GM19395 (cell line): Measurements from ENCODE around the gene CAMK2G.

ENCODE experiments used
- ATAC-seq: cut with Tn5 transposase; IDR thresholded peaks from one replicate; pipeline ENCODE4 v1.9.1; 2021; ENCODE audit warnings: mild to moderate bottlenecking, moderate library complexity; ENCODE audit not compliant: unreplicated experiment

CAMK2G gene

DNA sequence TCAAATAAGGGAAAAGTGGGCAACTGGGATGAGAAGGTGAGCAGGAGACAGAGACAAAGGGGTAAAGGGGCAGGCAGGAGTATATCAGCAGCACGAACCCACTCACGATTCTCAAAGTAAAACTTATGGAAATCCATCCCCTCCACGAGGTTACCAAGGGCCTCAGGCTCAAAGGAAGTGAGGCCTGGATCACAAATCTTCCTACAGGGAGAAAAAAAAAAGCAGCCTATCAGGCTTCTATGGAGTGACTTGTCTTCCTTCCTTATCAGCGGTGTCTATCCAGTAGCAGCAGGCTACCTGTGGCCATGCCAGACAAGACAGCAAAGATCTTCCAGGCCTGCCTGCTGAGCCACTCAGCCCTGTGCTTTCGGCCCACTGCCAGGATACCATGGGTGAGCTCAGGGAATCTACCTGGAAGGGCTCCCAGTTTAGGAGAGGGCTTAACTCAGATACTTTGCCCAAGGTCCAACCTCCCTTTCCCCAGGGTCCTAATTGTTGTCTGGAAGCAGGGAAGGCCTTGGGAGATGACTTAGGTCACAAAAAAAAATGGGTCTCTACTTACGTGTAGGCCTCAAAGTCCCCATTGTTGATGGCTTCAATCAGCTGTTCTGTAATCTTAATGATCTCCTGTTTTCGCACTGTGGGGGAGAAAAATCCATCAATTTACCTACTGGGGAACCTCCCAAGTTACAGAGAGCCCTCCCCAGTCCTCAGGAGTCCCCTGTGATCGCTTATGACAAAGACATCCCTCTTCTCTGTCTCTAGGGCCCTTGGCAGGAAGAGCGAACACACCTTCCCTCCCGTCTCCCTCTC is 57.2 kb downstream of the CAMK2G start:
- no peak for ATAC-seq

DNA sequence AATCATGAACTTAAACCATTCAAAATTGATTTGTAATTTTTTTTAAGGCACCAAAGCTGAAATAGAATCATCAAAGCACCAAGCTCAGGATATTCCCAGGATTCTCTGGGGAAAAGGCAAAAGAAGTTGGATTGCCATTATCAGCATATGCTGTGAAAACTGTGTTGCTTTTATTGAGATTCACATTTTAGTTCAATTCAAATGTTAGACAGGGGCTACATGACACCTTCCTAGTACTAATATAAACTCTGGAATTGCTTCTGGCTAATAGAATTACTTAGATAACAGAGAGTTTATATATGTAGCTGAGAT is 58.7 kb downstream of the CAMK2G start:
- ATAC-seq, result no peak

DNA sequence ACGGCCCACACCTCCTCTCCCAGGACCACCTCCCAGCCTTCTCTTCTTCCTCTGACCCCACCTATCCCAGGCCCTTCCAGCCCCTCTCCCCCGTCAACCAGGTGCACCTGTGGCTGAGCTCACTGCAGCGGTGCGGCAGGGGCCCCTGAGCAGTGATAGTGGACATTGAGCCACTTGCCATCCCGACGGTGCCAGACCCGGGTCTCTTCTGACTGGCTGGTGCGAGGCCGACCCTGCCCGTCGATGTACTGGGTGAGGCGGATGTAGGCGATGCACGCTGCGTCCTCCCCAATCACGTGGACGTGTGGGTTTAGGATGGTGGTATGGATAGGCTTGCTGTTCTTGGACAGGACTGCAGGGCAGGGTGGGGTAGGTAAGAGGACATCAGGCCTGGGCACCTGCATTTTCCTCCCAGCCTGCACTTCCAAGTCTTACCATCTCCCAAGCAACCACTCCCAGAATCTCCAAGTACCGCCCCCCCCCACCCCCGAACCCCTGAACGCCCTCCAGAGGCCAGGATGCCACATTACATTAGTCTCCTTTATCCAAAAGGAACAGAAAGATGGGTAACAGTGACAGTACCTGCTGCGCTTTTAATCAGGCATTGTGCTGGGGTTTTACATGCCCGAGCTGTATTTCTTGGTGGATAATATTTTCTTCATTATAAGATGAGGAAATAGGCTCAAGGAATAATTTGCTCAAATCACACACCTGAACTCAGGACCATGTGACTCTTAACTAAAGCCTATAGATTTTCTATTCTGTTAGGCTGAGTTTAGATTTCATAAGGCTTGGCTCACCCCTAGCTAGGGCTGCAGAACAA is 59.2 kb downstream of the CAMK2G start:
- no peak for ATAC-seq

DNA sequence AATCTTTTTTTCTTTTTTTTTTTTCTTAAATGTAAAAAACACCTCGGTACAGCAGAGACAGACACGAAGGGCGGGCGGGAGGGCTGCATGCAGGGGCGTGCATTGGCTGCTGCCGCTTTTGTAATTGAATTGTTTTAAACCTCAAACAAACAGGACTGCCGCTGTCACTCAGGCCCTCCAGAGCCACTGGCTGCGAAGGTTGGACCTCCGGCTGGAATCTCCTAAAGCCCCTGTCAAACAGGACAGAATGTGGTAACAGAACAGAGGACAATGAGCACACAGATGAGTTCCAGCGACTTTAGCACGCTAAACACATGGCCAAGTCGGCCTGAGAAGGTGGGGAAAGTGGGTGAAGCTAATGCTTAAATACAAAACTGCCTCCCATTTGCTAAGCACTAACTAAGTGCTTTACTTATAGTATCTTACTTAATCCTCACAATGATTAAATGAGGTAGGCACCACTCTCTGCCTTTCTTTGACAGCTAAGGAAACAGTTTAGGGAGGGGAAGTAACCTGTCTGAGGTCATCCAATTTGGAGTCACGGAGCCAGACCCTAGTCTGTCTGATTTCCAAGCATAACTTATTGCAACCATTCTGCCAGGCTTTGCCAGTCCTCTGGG is 60.0 kb downstream of the CAMK2G start:
- no peak for ATAC-seq

DNA sequence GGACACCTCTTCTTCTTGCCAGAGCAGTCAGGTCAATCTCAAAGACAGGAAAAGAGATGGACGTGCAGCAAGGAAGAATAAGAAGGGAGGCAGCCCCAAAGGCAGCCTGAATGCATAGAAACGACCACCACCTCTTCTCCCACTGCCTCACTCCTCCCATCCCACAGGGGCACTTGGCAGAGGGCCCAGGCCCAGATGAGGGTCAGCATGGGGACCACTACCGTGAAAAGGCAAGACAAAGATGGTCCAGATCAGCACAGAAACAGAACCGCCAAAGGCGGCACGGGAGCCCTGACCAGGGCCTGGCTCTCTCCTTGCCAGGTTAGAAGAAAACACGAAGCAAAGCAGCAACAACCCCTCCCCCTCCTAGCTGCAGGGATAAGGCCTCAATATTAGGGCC is 61.0 kb downstream of the CAMK2G start:
- ATAC-seq, result no peak

DNA sequence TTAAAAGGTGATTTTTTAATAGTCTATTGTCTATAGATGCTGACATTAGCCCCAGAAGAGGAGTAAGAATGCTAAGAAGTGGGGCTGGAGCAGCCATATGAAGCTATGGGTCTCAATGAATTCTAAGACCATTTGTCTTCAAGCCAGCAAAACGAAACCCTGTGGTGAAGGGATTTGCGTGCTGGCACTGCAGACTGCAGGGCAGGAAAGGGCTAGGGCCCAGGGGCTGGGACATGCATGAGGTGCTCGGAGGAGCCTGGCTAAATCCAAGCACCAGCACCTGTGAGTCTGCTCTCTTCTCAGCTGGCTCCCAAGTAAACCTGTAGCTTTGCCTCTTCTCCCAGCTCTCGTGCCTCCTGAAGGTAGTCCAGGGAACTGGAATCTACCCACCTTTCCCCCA is 61.7 kb downstream of the CAMK2G start:
- ATAC-seq, result no peak

DNA sequence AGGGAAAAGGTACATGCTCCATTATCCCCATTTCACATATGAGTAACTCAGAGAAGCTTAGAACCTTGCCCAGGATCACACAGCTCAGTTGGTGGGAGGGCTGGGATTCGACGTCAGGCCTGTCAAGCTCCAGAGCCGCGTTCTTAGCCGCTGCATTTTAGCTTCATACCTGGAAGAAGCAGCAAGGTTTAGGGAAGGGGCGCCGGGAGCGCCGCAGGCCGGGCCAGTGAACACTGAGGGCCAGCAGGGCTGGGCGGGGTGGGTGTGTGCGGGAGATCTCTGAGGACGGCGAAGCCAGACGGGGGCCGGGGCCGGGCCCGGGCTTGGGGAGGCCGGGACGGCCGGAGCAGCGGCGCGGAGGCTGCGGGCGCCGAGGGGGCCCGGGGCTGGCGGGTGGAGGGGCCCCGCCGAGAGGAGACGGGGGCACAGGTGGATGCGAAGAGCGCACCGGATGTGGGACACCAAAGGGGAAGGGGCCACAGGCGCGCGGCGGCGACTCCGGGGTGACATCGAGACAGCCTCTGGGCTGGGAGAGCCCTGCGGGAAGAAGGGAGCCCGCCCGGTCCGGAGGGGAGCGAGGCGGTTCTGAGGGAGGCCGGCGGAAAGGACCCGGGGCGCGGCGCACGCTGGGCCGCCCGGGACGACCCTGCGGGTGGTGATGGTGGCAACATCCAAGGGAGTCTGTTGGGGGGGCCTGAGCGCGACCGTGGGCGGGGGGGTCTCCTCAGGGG is 63.5 kb downstream of the CAMK2G start:
- ATAC-seq, result peak; percentile 49

DNA sequence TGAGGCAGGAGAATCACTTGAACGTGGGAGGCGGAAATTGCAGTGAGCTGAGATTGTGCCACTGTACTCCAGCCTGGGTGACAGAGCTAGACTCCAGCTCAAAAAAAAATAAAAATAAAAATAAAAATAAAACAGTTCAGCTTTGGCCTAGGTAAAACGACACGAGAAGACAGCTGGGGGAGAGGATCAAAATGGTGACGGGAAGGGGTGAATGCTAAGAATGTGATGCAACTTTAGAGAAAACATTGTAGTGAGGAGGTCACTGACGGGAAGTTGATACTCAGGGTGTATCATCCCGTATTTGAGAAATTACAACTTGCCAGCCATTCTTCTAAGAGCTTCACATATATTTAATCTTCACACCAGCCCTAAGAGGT is 64.0 kb downstream of the CAMK2G start:
- no peak for ATAC-seq

DNA sequence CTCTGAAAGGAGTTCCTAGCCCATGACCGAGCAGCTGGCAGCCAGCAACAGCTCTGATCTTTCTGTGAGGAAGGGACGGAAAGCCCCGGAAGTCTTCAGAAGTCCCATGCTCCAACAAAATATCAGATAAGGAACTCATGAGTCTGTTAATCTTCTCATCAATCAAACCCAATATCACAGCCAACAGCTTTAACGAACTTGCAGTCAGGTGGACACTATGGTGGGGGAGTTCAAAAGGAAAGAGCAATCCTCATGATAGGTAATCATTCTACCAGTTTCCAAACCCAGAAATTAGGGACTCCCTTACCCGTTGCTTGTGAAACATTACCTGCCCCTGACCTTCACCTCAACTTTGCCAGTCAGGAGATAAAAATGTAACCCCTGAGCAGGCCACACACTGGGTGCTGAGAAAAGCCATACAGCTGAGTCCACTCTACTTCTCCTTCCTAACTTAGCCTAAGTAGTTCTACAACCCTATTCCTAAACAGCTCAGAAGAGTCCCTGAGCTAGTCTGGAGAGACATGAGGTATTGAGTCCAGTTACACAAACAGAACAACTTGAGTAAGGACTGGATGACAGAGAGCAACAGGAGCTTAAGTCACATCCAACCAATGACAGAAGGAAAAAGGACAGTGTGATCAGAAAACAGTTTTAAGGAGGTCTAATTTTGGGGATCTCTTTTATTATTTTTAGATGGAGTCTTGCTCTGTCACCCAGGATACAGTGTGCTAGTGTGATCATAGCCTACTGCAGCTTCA is 65.1 kb downstream of the CAMK2G start:
- no peak for ATAC-seq

DNA sequence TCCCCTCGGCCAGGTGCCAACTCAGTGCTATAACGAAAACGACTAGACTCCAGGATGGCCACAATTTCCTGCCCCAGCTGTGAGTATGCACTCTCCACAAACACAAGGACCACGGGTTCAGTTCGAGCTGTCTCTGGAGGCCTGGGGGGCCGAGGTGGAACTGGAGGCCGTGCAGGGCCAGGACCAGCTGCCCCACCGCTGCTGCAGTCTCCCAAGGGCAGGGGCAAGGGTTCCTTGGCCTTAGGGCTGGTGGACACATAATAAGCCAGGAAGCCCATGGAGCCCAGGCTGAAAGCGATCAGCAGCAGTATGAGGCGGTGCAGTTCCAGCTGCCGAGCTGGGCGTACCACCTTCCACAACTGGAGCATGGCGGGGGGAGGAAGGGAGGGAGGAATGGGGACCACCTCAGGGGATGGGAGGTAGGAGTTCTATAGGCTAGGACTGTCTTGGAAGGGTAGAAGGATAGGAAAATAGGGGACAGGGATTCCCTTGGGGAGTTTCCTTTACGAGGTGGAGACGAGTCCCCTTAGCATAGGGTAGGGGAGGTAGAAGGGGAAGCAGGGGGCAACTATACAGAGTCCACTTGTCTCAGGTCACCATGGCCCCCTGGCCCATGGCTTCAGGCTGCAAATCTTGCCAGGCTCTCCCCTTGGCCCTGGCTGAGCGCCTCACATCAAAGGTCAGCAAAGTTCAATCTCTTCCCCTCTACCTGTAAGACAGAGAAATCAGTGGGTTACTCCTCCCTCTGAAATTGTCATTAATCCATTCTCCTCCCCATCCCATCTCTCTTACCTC is 66.1 kb downstream of the CAMK2G start:
- no peak for ATAC-seq

DNA sequence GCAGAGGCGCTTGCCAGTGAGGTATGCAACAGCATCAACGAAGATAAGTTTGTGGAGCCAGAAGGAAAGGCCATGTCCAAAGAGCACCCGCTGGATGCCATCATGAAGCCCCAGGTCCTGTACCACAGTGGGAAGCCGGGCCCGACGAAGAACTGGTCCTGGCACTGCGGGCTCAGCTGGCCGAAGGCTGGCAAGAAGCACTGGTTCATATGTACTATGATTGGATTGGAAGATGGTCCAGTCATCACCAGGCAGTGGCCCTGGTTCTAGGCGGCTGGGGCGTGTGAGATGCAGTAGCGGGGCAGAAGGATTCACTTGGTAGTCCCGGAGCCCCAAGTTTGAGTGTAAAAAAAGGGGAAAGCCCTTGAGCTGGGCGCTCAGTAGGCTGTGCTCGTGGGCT is 66.9 kb downstream of the CAMK2G start:
- no peak for ATAC-seq

DNA sequence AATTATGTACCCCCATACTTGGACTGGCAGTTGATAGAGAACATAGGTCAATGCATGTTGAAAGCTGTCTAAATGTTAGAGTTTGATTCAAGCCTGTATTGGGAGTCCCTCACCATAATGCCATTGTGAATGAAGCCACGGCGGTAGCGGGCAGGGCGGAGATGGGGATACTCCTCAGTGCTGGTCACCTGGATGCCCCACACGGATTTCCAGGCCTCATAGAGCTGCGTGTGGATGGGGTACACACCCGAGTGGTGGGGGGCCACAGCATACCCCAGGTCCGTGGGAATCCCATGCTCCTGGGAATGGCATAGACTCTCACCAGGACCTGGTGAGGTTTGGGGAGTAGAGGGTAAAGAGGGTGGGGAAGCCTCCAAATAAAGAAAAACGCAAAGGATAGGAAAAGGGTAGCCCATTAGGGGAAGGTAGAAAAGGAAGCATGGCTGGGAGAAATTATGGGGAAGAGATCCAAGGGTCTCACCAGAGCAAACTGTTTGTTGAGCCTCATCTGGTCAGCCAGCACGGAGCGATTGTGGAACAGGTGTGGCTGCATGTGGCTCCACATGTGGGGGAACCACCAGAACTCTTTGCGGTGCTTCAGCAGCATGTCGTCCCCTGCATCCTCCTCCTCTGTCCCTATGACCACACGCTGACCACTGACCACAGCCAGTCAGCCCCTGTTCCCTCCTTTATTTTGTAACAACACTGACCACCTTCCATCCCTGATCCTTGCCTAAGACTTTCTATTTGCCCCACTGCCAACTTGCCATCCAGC is 68.0 kb downstream of the CAMK2G start:
- no peak for ATAC-seq

DNA sequence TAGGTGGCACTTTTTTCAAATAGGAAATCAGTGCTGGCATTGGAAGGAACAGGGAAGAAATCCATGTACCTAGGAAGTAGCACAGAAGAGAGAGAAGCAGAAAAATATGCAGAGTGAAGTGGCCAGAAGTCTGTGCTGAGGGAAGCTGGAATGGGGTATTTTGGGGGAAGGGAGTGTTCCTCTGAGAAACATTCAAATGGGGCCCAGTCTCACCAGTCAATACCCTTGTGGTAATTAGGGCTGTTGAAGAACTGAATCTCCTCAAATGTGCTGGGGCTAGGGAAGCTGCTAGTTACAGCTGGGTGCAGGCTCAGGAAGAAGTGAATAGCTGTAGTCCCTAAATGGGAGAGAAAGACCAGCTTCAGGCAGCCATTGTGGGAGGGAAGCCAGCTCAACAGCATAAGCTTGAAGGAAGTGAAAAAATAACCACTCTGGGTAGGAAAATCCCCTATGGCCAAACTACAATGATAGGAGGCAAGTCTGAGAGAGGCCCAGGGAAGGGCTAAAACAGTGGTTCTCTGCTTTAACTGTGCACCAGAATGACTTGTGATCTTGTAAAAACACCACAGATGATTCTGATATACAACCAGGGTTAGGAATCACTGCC is 70.6 kb downstream of the CAMK2G start:
- ATAC-seq, result peak; percentile 58

DNA sequence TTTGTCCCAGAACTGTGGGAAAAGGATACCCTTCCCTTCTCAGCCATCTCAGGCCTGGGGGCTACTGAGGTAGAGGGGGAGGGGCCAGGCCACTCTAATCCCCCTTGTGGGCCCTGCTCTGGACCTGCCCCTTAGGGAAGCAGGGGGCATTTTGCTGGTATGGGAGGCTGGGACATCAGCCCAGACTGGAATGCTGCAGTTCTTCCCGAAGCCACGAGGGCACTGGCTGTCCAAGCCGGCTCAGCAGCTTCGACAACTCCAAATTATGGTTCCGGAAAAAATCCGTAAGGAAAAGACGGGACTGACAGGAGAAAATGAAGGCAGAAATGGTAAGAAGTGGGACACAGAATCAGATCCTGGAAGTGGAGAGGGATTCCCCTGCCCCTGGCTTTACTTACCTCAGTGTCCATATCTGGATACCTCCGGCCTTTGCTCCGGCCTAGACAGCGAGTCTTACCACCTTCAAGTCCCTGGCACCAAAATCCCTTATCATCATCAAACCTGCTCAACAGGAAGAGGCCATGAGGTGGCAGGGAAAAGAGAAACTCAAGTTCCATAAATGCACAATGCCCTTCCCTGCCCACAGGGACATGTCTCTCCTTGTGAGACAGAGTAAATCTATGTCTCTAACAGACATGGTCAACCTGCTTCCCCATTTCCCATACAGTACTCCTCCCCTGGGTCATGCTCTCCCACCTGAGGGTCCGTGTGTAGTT is 71.9 kb downstream of the CAMK2G start:
- ATAC-seq, result no peak

DNA sequence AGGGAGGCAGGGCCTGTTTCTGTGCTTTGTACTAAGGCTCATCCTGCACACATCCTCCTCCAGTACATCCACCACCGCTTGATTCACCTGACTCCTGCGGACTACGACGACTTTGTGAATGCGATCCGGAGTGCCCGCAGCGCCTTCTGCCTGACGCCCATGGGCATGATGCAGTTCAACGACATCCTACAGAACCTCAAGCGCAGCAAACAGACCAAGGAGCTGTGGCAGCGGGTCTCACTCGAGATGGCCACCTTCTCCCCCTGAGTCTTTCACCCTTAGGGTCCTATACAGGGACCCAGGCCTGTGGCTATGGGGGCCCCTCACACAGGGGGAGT is 73.1 kb downstream of the CAMK2G start:
- no peak for ATAC-seq

DNA sequence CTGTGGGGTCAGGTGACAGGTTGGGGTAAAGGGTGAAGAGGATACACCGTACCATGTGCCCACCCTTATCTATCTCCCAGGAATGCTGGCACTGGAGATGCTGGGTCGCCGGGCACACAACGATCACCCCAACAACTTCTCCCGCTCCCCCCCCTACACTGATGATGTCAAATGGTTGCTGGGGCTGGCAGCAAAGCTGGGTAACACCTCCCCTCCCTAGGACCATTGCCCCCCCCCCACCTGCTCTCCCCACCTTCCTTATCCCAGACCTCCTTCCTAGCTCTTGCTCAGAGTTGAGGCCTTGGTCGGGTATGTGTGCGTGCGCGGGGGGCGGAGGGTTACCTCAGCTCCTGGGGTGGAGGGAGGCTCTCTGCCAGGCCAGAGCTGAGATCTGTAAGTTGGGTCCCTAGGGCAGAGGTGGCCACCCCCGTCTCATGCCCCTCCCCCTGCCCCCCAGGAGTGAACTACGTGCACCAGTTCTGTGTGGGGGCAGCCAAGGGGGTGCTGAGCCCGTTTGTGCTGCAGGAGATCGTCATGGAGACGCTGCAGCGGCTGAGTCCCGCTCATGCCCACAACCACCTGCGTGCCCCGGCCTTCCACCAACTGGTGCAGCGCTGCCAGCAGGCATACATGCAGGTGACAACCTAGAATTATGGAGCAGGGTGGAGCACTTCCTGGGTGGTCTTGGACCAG is 73.6 kb downstream of the CAMK2G start:
- no peak for ATAC-seq

DNA sequence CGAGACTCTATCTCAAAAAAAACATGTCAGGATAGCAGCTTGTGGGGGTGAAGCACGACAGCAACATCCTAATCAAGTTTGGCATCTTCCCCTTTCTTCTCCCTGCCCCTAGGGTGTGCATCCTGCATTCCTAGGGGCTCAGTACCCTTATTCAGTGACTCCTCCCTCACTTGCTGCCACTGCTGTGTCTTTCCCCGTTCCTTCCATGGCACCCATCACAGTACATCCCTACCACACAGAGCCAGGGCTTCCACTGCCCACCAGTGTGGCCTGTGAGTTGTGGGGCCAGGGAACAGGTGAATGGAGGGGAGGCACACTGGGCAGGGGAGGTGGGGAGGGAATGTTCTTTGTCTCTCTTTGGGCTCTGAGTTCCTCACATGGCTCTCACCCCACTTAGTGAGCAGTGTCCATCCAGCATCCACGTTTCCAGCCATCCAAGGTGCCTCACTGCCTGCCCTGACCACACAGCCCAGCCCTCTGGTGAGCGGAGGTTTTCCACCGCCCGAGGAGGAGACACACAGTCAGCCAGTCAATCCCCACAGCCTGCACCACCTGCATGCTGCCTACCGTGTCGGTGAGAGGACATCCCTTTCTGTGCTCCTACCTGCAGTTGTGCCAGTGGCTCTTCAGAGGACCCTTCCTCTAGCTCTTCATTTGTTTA is 74.3 kb downstream of the CAMK2G start:
- ATAC-seq, result no peak
